Measurements from ENCODE around the gene VAPB. TPM values are rescaled to one million over a fixed set of nuclear protein-coding genes. Genes with fewer than 3 reads are reported as not detected.

The VAPB gene
- total RNA-seq, 1 donor from 2014 or later, result 40.9 TPM

GRCh38 chr20:58435237-58435636 lies 46.2 kb downstream of the VAPB start:
- H3K27ac Mint-ChIP-seq, result no peak overlapping the region
- no peak for DNase-seq (ENCODE audit: low spot score)
- peaks cover 32% of the 10 kb centered on the region for H3K36me3 Mint-ChIP-seq (ENCODE audit: low read depth)
- H3K9me3 Mint-ChIP-seq, result no peaks in the 10 kb centered on the region
- no peaks in the 10 kb centered on the region for H3K27me3 Mint-ChIP-seq (ENCODE audit: insufficient read depth)
- peaks cover 41% of the 10 kb centered on the region for H3K4me1 Mint-ChIP-seq (ENCODE audit: low read depth)
- intact Hi-C loops (cut with micrococcal nuclease), result no loop called here
- H3K4me3 Mint-ChIP-seq, result no peak overlapping the region

GRCh38 chr20:58436868-58437645 lies 48.0 kb downstream of the VAPB start:
- no peak overlapping the region for H3K27ac Mint-ChIP-seq

GRCh38 chr20:58438970-58439808 lies 50.2 kb downstream of the VAPB start:
- Mint-ChIP-seq H3K36me3 (ENCODE audit: low read depth) (peaks cover 40% of the 10 kb centered on the region), H3K9me3 (no peaks in the 10 kb centered on the region), H3K27me3 (ENCODE audit: insufficient read depth) (no peaks in the 10 kb centered on the region), H3K27ac (peak overlapping the region; percentile 9), H3K4me1 (ENCODE audit: low read depth) (peaks cover 28% of the 10 kb centered on the region), H3K4me3 (no peak overlapping the region)
- DNase-seq (ENCODE audit: low spot score), result no peak
- intact Hi-C loops (cut with micrococcal nuclease), result no loop called here

More at GRCh38 chr20:58436868-58437645, 48.0 kb downstream of the VAPB start:
- intact Hi-C loops (cut with micrococcal nuclease), result no loop called here
- no peaks in the 10 kb centered on the region for H3K9me3 Mint-ChIP-seq
- no peaks in the 10 kb centered on the region for H3K27me3 Mint-ChIP-seq (ENCODE audit: insufficient read depth)
- peaks cover 30% of the 10 kb centered on the region for H3K36me3 Mint-ChIP-seq (ENCODE audit: low read depth)
- H3K4me3 Mint-ChIP-seq, result no peak overlapping the region
- no peak for DNase-seq (ENCODE audit: low spot score)
- peaks cover 43% of the 10 kb centered on the region for H3K4me1 Mint-ChIP-seq (ENCODE audit: low read depth)

GRCh38 chr20:58440021-58440767 lies 51.2 kb downstream of the VAPB start:
- Mint-ChIP-seq H3K9me3 (no peaks in the 10 kb centered on the region), H3K4me3 (no peak overlapping the region), H3K27me3 (ENCODE audit: insufficient read depth) (no peaks in the 10 kb centered on the region), H3K27ac (no peak overlapping the region), H3K36me3 (ENCODE audit: low read depth) (peaks cover 46% of the 10 kb centered on the region), H3K4me1 (ENCODE audit: low read depth) (peaks cover 34% of the 10 kb centered on the region)
- intact Hi-C loops (cut with micrococcal nuclease), result no loop called here
- DNase-seq (ENCODE audit: low spot score), result no peak

- Mint-ChIP-seq H3K9me3 (no peaks in the 10 kb centered on the region), H3K36me3 (ENCODE audit: low read depth) (peaks cover 39% of the 10 kb centered on the region), H3K27ac (peak overlapping the region; percentile 59), H3K4me1 (ENCODE audit: low read depth) (peaks cover 34% of the 10 kb centered on the region), H3K4me3 (no peak overlapping the region), H3K27me3 (ENCODE audit: insufficient read depth) (no peaks in the 10 kb centered on the region)
- no peak for DNase-seq (ENCODE audit: low spot score)
- intact Hi-C loops (cut with micrococcal nuclease), result no loop called here
Observed at GRCh38 chr20:58441723-58442122, 52.7 kb downstream of the VAPB start.

GRCh38 chr20:58444746-58445255 lies 55.8 kb downstream of the VAPB start:
- no peaks in the 10 kb centered on the region for H3K27me3 Mint-ChIP-seq (ENCODE audit: insufficient read depth)
- no peaks in the 10 kb centered on the region for H3K9me3 Mint-ChIP-seq
- DNase-seq (ENCODE audit: low spot score), result no peak
- peaks cover 30% of the 10 kb centered on the region for H3K36me3 Mint-ChIP-seq (ENCODE audit: low read depth)
- peaks cover 29% of the 10 kb centered on the region for H3K4me1 Mint-ChIP-seq (ENCODE audit: low read depth)
- H3K27ac Mint-ChIP-seq, result peak overlapping the region; percentile 46
- intact Hi-C loops (cut with micrococcal nuclease), result loop anchor here (5.0 kb wide), 1 partner anchor 58 kb away; the partner anchor contains the start of gene VAPB
- H3K4me3 Mint-ChIP-seq, result no peak overlapping the region

- intact Hi-C loops (cut with micrococcal nuclease), result loop anchor here (5.0 kb wide), 1 partner anchor 59 kb away; the partner anchor contains the start of gene VAPB
- no peaks in the 10 kb centered on the region for H3K9me3 Mint-ChIP-seq
- H3K36me3 Mint-ChIP-seq (ENCODE audit: low read depth), result peaks cover 28% of the 10 kb centered on the region
- H3K27me3 Mint-ChIP-seq (ENCODE audit: insufficient read depth), result no peaks in the 10 kb centered on the region
- H3K27ac Mint-ChIP-seq, result no peak overlapping the region
- H3K4me1 Mint-ChIP-seq (ENCODE audit: low read depth), result peaks cover 24% of the 10 kb centered on the region
- H3K4me3 Mint-ChIP-seq, result no peak overlapping the region
- no peak for DNase-seq (ENCODE audit: low spot score)
Observed at GRCh38 chr20:58446264-58446959, 57.4 kb downstream of the VAPB start.

- Mint-ChIP-seq H3K27ac (no peak overlapping the region), H3K4me1 (ENCODE audit: low read depth) (peaks cover 24% of the 10 kb centered on the region), H3K27me3 (ENCODE audit: insufficient read depth) (no peaks in the 10 kb centered on the region), H3K9me3 (no peaks in the 10 kb centered on the region), H3K4me3 (no peak overlapping the region), H3K36me3 (ENCODE audit: low read depth) (peaks cover 28% of the 10 kb centered on the region)
- no peak for DNase-seq (ENCODE audit: low spot score)
- intact Hi-C loops (cut with micrococcal nuclease), result loop anchor here (1.0 to 5.0 kb wide), 2 partner anchors 60 to 210 kb away; partner anchors contain the start of gene VAPB
Observed at GRCh38 chr20:58446960-58447265, 57.9 kb downstream of the VAPB start.

GRCh38 chr20:58447511-58448391 lies 58.7 kb downstream of the VAPB start:
- peaks cover 27% of the 10 kb centered on the region for H3K36me3 Mint-ChIP-seq (ENCODE audit: low read depth)
- H3K27ac Mint-ChIP-seq, result no peak overlapping the region
- no peaks in the 10 kb centered on the region for H3K27me3 Mint-ChIP-seq (ENCODE audit: insufficient read depth)
- peaks cover 24% of the 10 kb centered on the region for H3K4me1 Mint-ChIP-seq (ENCODE audit: low read depth)
- peak; percentile 37 for DNase-seq (ENCODE audit: low spot score)
- no peaks in the 10 kb centered on the region for H3K9me3 Mint-ChIP-seq
- no peak overlapping the region for H3K4me3 Mint-ChIP-seq
- intact Hi-C loops (cut with micrococcal nuclease), result loop anchor here (1.0 to 5.0 kb wide), 2 partner anchors 60 to 210 kb away; partner anchors contain the start of gene VAPB

GRCh38 chr20:58448958-58449357 lies 59.9 kb downstream of the VAPB start:
- no peak overlapping the region for H3K27ac Mint-ChIP-seq
- intact Hi-C loops (cut with micrococcal nuclease), result loop anchor here (5.0 kb wide), 1 partner anchor 62 kb away; the partner anchor contains the start of gene VAPB
- no peaks in the 10 kb centered on the region for H3K27me3 Mint-ChIP-seq (ENCODE audit: insufficient read depth)
- peaks cover 22% of the 10 kb centered on the region for H3K36me3 Mint-ChIP-seq (ENCODE audit: low read depth)
- no peaks in the 10 kb centered on the region for H3K9me3 Mint-ChIP-seq
- H3K4me3 Mint-ChIP-seq, result no peak overlapping the region
- H3K4me1 Mint-ChIP-seq (ENCODE audit: low read depth), result peaks cover 19% of the 10 kb centered on the region
- DNase-seq (ENCODE audit: low spot score), result no peak

- Mint-ChIP-seq H3K4me1 (ENCODE audit: low read depth) (peaks cover 15% of the 10 kb centered on the region), H3K36me3 (ENCODE audit: low read depth) (peaks cover 14% of the 10 kb centered on the region), H3K27ac (no peak overlapping the region), H3K4me3 (no peak overlapping the region), H3K9me3 (no peaks in the 10 kb centered on the region), H3K27me3 (ENCODE audit: insufficient read depth) (no peaks in the 10 kb centered on the region)
- intact Hi-C loops (cut with micrococcal nuclease), result loop anchor here (5.0 kb wide), 1 partner anchor 62 kb away; the partner anchor contains the start of gene VAPB
- DNase-seq (ENCODE audit: low spot score), result no peak
Observed at GRCh38 chr20:58449681-58450221, 60.7 kb downstream of the VAPB start.

Measured in activated T-helper 1 cell treated with anti-CD3 and anti-CD28 coated beads, Interleukin-12 subunit alpha, Interleukin-12 subunit beta, Interleukin-2, Interleukin-4 antibody, amounts not matched to agents 30 ng/mL and 10 ng/mL and 1 ng/mL, durations not matched to agents 14 hours and 24 hours and 36 hours (primary cell).